HG02885 (cell line): Measurements from ENCODE around the gene OVCH1.
"Not testable (repeated sequence)": the region's sequence is repeated elsewhere in the genome, so short reads cannot be mapped to it uniquely, and the experiment has no call there.

Experiments
- ATAC-seq: cut with Tn5 transposase; IDR thresholded peaks from one replicate; pipeline ENCODE4 v1.9.1; 2021; ENCODE audit warnings: mild to moderate bottlenecking; ENCODE audit not compliant: unreplicated experiment, poor library complexity

OVCH1 gene

GRCh38 chr12:29415111-29415510 is 82.4 kb downstream of the OVCH1 start:
- ATAC-seq: no peak

DNA sequence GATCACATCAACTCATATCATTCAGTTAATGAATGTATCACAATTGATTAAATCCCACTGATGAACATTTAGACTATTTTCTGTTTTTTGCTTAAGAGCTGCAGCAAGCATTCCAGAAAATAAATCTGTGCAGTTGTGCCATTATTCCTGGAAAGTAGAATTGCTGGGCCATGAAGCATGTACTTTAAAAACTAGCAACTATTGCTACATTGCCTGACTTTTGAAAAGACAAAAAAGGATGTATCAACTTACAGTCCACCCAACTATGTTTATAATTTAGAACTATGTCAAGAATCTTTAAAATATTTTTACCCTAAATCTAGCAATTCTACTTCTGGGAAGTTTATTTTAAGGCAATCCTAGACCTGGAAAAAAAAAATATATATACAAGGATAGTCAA is 83.1 kb downstream of the OVCH1 start:
- no peak for ATAC-seq

DNA sequence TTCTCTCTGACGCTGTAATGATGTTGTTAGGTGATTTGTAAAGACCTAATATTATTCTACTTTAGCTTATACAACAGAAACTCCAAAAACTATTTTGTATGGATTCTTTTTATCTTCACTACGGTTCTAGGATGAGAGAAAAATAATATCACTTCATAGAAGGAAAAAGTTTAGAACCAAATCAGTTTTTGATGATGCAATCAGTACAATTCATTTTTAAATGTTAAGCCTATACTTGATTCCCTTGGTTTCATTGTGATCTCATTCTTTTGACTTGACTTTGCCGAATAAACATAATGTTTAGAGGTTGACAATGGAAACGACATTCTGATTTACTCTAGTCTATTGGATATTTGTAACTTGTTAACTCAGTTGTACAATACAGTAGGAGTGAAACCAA is 91.9 kb downstream of the OVCH1 start:
- ATAC-seq: no peak

- no peak for ATAC-seq
Observed at GRCh38 chr12:29403991-29404390, 93.5 kb downstream of the OVCH1 start.

DNA sequence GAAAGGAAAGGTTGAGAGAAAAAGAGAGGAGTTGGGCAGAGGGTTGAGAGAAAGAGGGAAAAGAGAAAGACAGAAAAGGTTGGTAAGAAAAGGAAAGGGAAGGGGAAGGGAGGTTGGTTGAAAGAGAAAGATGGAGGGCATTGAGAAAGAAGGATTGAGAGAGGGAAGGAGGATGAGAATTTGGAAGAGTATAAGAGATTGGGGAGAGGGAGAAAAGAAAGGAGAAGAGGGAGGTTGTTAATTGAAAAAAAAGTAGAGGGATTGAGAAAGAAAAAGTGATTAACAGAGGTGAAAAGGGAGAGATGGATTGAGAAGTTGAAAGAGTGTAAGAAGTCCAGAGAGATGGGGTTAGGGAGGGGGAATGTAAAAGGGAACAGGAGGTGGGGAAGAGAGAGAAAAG is 95.0 kb downstream of the OVCH1 start:
- ATAC-seq: no peak

DNA sequence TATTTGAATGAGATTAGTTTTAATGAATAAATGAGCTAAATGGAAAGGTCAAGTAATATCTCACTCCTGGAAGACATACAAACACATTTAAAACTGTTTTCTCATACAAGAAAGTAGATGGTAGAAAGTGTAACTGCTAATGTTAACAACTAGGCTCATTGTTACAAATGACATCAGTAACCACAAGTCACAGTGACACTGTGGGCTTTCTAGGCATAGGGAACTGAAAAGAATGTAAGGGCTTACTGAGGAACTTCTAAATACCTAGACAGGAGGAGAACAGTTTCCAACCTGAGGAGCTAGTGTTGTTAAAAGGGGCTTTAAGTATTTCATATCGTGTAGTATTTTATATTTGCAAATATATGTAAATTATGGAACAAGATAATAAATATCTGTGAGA is 99.0 kb downstream of the OVCH1 start:
- ATAC-seq: peak; percentile 93

- ATAC-seq: no peak
Observed at GRCh38 chr12:29396774-29397173, 100.7 kb downstream of the OVCH1 start.

- no peak for ATAC-seq
Observed at GRCh38 chr12:29395356-29395755, 102.1 kb downstream of the OVCH1 start.

- not testable (repeated sequence) for ATAC-seq
Observed at GRCh38 chr12:29390419-29390818, 107.1 kb downstream of the OVCH1 start.

- ATAC-seq: no peak
Observed at GRCh38 chr12:29389295-29389919, 108.1 kb downstream of the OVCH1 start.

GRCh38 chr12:29386084-29386680 is 111.3 kb downstream of the OVCH1 start:
- not testable (repeated sequence) for ATAC-seq

DNA sequence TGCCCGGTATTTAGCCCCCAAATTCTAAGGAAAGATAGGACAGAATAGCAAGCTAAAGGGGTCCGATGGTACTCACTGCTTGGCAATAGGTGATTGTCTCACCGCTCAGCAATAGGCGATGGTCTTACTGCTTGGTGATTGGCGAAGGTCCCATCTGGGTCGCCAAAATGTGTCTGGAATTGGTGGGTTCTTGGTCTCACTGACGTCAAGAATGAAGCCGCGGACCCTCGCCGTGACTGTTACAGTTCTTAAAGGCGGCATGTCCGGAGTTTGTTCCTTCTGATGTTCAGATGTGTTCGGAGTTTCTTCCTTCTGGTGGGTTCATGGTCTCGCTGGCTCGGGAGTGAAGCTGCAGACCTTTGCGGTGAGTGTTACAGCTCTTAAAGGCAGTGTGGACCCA is 112.3 kb downstream of the OVCH1 start:
- ATAC-seq: not testable (repeated sequence)

DNA sequence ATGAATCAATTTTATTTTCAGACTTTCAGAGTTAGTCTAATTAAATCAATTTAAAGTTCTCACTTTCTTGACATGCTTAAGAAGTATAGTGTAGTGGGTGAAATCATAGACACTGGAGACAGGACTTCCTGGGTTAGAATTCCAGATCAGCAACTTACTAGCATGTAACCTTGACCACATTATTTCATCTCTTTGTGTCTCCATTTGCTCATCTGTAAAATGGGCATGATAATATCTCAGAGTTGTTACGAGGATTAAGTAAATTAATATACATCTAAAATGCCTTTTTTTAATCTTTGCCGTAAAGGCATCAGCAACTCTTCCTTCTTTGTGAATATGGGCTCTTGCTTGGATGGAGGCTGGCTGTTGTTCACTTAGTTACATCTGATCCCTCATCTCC is 115.2 kb downstream of the OVCH1 start:
- ATAC-seq: no peak

GRCh38 chr12:29380536-29381523 is 116.7 kb downstream of the OVCH1 start, which contains the start of gene ERGIC2:
Gene ERGIC2 (minus strand): TSS chr12:29381172. CDS start chr12:29371633, 9,539 bp downstream.
- ATAC-seq: peak; percentile 96
